ENCODE measurements around the gene SPATS2.

- TF ChIP-seq CTCF (IDR thresholded peaks at IDR 0.05; ENCODE audit: low read depth, low read length, poor library complexity, severe bottlenecking) (no peak), EZH2phosphoT487 (IDR thresholded peaks at IDR 0.05; ENCODE audit: borderline replicate concordance, low read length) (no peak)
Measured at GRCh38 chr12:49377386-49377785, 10.1 kb downstream of the SPATS2 start.
